SK-N-SH treated with all-trans-retinoic acid at 6 μM for 48 hours (cell line): ENCODE measurements around the gene BIK.

ENCODE experiments used
- CREB5 ChIP-seq: fragments of 250-450 bp; sonication (Bioruptor Pico); IDR thresholded peaks from 2 replicates; pipeline ENCODE4 v1.5.1; 2020; ENCODE audit warnings: low read depth, mild to moderate bottlenecking, moderate library complexity
- ZFP30 ChIP-seq: fragments of 450-650 bp; formaldehyde crosslinking; IDR thresholded peaks from 2 replicates; pipeline ENCODE4 v1.5.0; 2022; ENCODE audit warnings: mild to moderate bottlenecking, moderate library complexity

GRCh38 chr22:43170131-43170480, 59.6 kb downstream of the BIK start:
- TF ChIP-seq ZFP30 (no peak), CREB5 (CRISPR knock-in tag) (no peak)
